Measurements from ENCODE around the gene NRTN.
"Not testable (repeated sequence)": the region's sequence is repeated elsewhere in the genome, so short reads cannot be mapped to it uniquely, and the experiment has no call there.

GRCh38 chr19:5848621-5849020 lies 43.8 kb downstream of the NRTN start:
- TF ChIP-seq POLR2A, CTCF, POLR2AphosphoS5 (IDR thresholded peaks at IDR 0.05): not testable (repeated sequence)

Data from breast epithelium (tissue), 3 donors.